GM12878 (cell line): ENCODE data around the gene LRRC51. TPM values are rescaled to one million over a fixed set of nuclear protein-coding genes. Genes with fewer than 3 reads are reported as not detected.
A peak's percentile ranks its signal among the peaks of the same experiment; 100 is the strongest.

Source experiments
- BACH1 ChIP-seq: fragments of 450-650 bp; IDR thresholded peaks from 2 replicates; pipeline ENCODE4 v1.6.1; 2017; ENCODE audit warnings: mild to moderate bottlenecking, borderline replicate concordance
- CHD2 ChIP-seq: IDR thresholded peaks from 2 replicates; pipeline ENCODE4 v1.6.1; 2011; ENCODE audit warnings: low read depth, low read length, improper control_type of control experiment, borderline replicate concordance
- CREM ChIP-seq: IDR thresholded peaks from 2 replicates; pipeline ENCODE4 v1.6.1; 2014; ENCODE audit warnings: antibody characterized with exemption, low read depth
- HDAC2 ChIP-seq: fragments of 200-600 bp; sonication (generic); IDR thresholded peaks from 2 replicates; pipeline ENCODE4 v1.6.1; 2017
- KAT2A ChIP-seq: conservative IDR thresholded peaks from 2 replicates; pipeline ENCODE4 v1.6.1; 2011; ENCODE audit warnings: low read depth, low read length; ENCODE audit not compliant: control insufficient read depth
- LARP7 ChIP-seq: fragments of 450-650 bp; IDR thresholded peaks from 2 replicates; pipeline ENCODE4 v1.6.1; 2017; ENCODE audit warnings: mild to moderate bottlenecking
- NBN ChIP-seq: fragments of 450-650 bp; IDR thresholded peaks from 2 replicates; pipeline ENCODE4 v1.6.1; 2016
- POU2F2 ChIP-seq: IDR thresholded peaks from 3 replicates; pipeline ENCODE4 v1.6.1; 2011; ENCODE audit warnings: low read depth, mild to moderate bottlenecking, low read length, borderline replicate concordance
- RELA ChIP-seq: fragments of 450-650 bp; IDR thresholded peaks from 2 replicates; pipeline ENCODE4 v1.8.0; 2014; ENCODE audit warnings: borderline replicate concordance; ENCODE audit not compliant: partially characterized antibody
- RELB ChIP-seq: fragments of 450-650 bp; IDR thresholded peaks from 2 replicates; pipeline ENCODE4 v1.6.1; 2017; ENCODE audit warnings: low read depth, mild to moderate bottlenecking, moderate library complexity
- SKIL ChIP-seq: fragments of 450-650 bp; IDR thresholded peaks from 2 replicates; pipeline ENCODE4 v1.6.1; 2017; ENCODE audit warnings: mild to moderate bottlenecking, low read depth, inconsistent platforms; ENCODE audit not compliant: poor library complexity, severe bottlenecking
- polyA plus RNA-seq, 11 experiments: library from polyadenylated mRNA; depleted of rRNA in 4 of 11; unstranded in 6 of 11; stranded (reverse) in 5 of 11; fragments of >200 nt; fragmentation: Nextera tagmentation in 4 of 11; fragmentation: Illumina TruSeq in 1 of 11; extraction: Ambion mirVana in 4 of 11; extraction: Trizol in 1 of 11; gene quantifications; 1 replicate in 1 of 11; 2 replicates in 10 of 11; pipeline versions ENCODE4 v1.2.1 to v1.2.3, GENCODE V29; 2011 to 2016; ENCODE audit warnings: inconsistent platforms in 2 of 11, missing spikeins in 2 of 11, low read depth in 1 of 11
- total RNA-seq, 4 experiments: library from RNA; depleted of rRNA in 3 of 4; stranded (reverse); fragments of >200 nt in 3 of 4; fragmentation: Illumina TruSeq in 1 of 4; extraction: Trizol in 1 of 4; gene quantifications; 2 replicates each; pipeline versions ENCODE4 v1.2.1 to v1.2.3, GENCODE V29; 2013 to 2021
- TF ChIP-seq, protein P1 (sequence below): fragments of 450-650 bp; IDR thresholded peaks from 2 replicates; pipeline ENCODE4 v1.6.1; 2017; ENCODE audit warnings: mild to moderate bottlenecking, moderate library complexity

The LRRC51 gene
- total and polyA plus RNA-seq, 10 of the 15 experiments (the other 5 are each of a cell fraction or from before 2014, with no cell fraction given): 2.6 to 8.6 (median 5.4) TPM

- no peak for TF ChIP-seq SKIL
- TF ChIP-seq RELA: peak; percentile 5
- TF ChIP-seq CREM: no peak
- TF ChIP-seq CHD2: no peak
- no peak for TF ChIP-seq KAT2A
- no peak for TF ChIP-seq HDAC2
- TF ChIP-seq BACH1: no peak; the same call in 1 of the 2 replicates
- TF ChIP-seq RELB: no peak
- TF ChIP-seq, protein P1, sequence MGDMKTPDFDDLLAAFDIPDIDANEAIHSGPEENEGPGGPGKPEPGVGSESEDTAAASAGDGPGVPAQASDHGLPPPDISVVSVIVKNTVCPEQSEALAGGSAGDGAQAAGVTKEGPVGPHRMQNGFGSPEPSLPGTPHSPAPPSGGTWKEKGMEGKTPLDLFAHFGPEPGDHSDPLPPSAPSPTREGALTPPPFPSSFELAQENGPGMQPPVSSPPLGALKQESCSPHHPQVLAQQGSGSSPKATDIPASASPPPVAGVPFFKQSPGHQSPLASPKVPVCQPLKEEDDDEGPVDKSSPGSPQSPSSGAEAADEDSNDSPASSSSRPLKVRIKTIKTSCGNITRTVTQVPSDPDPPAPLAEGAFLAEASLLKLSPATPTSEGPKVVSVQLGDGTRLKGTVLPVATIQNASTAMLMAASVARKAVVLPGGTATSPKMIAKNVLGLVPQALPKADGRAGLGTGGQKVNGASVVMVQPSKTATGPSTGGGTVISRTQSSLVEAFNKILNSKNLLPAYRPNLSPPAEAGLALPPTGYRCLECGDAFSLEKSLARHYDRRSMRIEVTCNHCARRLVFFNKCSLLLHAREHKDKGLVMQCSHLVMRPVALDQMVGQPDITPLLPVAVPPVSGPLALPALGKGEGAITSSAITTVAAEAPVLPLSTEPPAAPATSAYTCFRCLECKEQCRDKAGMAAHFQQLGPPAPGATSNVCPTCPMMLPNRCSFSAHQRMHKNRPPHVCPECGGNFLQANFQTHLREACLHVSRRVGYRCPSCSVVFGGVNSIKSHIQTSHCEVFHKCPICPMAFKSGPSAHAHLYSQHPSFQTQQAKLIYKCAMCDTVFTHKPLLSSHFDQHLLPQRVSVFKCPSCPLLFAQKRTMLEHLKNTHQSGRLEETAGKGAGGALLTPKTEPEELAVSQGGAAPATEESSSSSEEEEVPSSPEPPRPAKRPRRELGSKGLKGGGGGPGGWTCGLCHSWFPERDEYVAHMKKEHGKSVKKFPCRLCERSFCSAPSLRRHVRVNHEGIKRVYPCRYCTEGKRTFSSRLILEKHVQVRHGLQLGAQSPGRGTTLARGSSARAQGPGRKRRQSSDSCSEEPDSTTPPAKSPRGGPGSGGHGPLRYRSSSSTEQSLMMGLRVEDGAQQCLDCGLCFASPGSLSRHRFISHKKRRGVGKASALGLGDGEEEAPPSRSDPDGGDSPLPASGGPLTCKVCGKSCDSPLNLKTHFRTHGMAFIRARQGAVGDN: no peak; the same call in 1 of the 2 replicates
- TF ChIP-seq POU2F2: no peak
- TF ChIP-seq LARP7: no peak
- TF ChIP-seq NBN: 0 out of 2 replicates have a peak, but pooled peaks have one; percentile 9
Observed at GRCh38 chr11:72112978-72113808, 32.5 kb downstream of the LRRC51 start (continued).
